Mucosa of gallbladder (tissue), 1 donor: ENCODE data around the gene NIBAN1. TPM values are rescaled to one million over a fixed set of nuclear protein-coding genes. Genes with fewer than 3 reads are reported as not detected.
"Not testable (repeated sequence)": the region's sequence is repeated elsewhere in the genome, so short reads cannot be mapped to it uniquely, and the experiment has no call there.

Experiments
- DNase-seq: peaks from one replicate; pipeline ENCODE4 v3.0.0-alpha.2; 2020; ENCODE audit warnings: low spot score
- total RNA-seq: library from RNA; stranded (reverse); gene quantifications from one replicate; pipeline ENCODE4 v1.2.1, GENCODE V29; 2021
- donor health status: DM: no; HTN: no; CAD: no.

NIBAN1 gene
- total RNA-seq, 1 donor from 2014 or later: 129 TPM

GRCh38 chr1:184972315-184973055 is 1.8 kb downstream of the NIBAN1 start:
- DNase-seq: no peak

DNA sequence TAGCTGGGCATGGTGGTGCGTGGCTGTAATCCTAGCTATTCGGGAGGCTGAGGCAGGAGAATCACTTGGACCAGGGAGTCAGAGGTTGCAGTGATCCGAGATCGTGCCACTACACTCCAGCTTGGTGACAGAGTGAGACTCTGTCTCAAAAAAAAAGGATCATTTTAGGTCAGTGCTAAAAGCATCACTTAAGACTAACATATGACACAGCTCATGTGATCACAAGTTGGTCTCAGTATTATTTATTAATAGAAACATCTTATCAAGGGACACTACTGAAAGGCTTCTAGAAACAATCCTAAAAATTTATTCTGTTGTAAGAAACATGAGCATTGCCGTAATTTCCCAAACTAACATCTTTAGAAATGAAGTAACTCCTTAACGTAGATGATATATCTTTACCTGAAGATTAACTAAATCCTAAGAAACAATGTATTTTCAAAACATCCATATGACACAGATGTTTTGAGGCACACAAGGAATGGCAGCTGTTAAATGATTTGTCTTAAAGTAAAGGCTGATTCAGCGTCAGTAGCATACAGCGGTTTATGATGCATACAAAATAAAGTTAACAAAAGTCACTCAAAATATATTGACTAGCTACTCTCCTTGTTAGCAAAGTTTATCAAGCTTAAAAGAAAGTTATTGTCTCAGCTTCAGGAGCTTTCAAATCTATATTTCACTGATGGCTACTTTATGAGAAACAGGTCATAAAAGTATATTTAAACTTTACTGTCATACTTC is 2.6 kb downstream of the NIBAN1 start:
- no peak for DNase-seq

GRCh38 chr1:184970691-184971161 is 3.6 kb downstream of the NIBAN1 start:
- DNase-seq: no peak

- DNase-seq: no peak
These were observed 7.3 kb downstream of the NIBAN1 start for GRCh38 chr1:184966989-184967388.

DNA sequence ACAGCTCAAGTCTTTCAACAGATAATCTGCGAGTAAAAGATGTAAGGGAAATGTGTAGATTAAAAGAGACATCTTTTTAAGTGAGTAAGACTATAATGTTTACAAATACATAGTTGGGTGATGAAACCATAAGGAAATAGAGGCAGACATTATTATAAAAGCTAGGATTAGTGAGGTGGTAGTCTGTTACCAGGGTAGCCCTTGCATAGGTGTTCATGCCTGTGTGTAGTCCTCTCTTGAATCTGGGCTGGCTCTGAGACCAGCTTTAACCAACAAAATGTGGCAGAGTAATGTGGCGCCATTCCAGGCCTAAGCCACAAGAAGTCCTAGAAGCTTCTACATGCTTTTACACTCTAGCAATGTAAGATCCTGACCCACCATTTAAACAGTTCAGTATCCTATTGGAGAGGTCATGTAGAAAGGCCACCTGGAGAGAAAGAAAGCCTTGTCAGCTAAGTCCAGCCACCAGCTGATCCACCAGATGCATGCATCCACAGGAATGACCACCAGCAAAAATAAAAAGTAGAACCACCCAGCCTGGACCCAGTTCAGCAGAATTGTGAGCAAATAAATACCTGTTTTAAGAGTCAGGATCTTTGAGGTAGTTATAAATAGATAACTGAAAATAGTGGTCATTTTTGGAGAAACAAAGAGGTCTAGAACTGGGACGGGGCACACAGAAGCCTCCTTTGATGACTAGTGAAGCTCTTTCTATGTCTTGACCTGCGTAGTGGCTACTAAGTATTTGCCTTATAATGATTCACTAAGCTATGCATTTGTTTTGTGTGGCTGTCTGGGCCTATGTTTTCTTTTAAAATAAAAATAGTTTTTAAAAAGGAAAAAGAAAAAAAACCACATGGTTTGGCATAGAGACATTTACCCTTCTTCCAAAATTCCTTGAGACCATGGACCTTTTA is 8.1 kb downstream of the NIBAN1 start:
- no peak for DNase-seq

DNA sequence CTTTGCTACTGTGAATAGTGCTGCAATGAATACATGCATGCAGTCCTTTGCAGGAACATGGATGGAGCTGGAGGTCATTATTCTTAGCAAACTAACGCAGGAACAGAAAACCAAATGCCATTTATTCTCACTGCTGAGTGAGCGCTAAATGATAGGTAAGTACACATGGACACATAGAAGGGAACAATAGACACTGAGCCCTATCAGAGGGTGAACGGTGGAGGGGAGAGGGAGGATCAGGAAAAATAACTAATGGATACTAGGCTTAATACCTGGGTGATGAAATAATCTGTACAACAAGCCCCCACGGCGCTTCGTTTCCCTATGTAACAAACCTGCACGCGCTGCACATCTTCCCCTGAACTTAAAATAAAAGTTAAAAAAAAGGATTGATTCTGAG is 8.9 kb downstream of the NIBAN1 start:
- DNase-seq: no peak

- DNase-seq: no peak
These were observed 14.7 kb downstream of the NIBAN1 start for GRCh38 chr1:184959626-184960025.

DNA sequence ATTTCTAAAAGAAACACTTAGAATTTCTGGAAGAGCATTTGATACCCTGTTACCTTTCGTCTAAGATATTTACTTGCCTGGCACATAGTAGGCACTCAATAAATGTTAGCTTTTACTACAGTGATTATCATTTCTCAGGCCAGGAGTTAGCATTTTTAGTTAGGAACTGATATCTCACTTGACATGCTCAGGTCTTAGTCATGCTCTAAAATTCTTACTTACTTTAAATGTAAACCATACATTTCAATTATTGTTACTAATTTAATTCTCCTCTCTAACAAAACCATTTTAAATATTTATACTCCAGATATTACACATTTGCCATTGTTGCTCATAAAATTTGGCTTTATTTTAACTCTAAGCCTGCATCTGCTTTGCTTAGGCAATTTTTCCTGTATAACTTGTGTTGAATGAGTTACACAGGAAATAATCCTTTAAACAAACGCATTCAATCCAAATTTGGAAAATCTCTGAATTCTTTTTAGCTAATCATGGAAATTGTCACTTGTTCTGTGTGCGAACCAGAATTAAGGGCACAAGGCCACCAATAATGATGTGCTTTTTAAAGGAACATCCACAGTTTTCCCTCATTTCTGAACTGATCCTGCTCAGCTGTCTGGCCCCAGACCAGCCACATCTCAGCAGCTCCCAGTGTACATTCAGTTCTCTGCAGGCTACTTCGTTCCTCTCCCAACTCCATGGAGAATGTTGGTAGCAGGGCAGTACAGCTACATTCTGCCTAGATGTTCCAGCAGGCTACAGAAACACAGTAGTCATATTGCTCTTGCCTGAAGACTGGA is 15.6 kb downstream of the NIBAN1 start:
- DNase-seq: peak; percentile 36

- DNase-seq: not testable (repeated sequence)
These were observed 16.4 kb downstream of the NIBAN1 start for GRCh38 chr1:184957901-184958300.

DNA sequence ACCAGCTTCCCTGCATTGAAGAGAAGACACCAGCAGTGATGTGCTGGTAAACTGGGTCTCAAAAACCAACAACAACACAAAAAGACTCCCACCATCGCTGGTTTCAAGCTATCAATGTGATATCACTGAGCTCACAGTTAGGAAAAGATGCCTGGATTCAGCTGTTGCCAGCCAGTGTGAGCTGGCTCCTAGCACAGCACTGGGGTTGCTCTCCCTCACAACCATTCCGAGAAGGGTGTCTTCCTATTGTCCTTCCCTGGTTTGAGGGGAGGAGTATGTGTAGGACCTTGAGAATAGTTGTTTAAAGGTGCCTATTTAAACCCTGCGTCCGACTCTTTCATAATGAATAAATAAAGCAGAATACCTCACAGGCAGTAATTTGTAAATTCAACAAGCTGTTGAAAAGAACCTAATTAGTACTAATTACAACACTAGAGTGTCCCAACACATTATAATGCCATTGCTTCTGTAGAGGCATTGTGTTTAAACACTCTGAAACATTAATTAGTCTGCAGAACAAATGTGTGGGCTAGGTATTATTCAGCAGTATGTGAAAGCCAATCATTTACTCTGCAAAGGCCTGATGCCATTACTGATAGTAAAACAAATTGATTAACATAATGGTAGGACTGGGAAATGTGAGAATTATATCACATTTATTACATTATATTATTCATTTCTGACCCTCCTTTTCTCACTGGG is 17.2 kb downstream of the NIBAN1 start:
- DNase-seq: no peak

DNA sequence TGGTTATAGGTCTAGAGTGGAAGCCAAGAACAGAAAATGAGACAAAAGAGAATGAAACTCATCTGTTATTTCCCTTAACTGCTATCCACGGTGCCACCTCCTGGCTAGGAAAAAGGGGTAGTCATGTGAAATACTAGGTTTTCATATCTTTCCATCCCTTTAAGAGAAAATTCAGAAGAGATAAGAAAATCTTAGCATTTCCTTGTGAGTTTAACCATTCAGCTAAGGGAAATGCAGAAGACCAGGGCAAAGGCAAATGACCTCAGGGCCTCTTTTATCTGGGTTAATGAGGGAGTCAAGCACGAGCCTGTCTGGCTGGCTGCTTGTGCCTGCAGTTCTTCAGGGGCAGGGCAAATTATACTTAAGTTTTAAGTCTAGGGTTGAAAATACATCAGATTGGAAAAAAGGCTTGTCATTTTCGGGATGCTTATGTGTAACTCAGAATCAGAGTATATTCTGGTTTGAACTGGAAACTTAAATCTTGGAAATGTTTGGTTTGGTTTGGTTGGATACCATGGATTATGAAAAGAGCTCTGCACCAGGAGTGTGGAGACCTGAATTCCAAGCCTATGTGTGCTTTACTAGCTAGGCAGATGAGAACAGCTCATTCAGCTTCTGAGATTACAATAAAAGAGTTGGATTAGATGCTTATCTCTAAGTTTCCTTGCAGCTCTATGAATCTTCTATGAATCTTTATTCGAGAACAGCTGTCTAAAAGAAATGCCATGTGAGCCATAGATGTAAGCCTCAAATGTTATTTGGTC is 19.9 kb downstream of the NIBAN1 start:
- DNase-seq: no peak

DNA sequence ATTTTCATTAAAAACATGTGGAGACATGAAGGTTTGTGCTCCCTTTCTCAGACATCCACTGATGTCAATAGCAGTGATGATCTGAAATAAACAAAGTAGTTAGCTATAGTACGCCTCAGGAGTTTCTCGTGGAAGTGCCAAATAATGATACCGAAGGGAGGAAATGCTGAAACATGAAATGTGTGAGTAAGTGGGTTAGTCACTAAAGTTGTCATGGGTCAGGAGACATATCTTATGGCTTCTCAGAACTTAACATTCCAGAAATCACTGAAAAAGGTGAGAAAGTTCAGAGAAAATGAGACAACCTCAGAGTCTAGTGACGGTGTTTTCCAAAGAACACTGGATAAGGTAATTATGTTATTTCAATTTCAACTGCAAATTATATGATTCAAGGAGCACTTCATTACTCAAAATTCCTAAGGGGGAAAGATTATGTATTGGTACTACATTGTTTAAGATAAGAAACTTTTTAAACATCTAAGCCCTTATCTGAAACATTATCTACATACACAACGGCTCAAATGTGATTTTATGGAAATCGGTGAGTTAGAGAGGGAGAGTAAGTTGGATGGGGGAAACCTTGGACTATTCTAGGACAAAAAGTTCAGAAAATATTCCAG is 20.6 kb downstream of the NIBAN1 start:
- DNase-seq: no peak

DNA sequence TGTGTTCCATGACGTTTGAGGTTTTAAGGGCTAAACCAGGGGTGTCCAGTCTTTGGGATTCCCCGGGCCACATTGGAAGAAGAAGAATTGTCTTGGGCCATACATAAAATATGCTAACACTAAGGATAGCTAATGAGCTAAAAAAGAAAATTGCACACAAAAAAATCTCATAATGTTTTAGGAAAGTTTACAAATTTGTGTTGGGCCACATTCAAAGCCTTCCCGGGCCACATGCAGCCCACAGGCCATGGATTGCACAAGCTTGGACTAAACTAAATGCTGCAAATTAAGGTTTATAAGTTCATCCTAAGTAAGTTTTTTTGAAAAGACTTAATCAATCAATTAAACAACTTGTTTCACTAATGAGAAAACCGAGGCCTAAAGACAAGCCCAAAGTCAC is 21.9 kb downstream of the NIBAN1 start:
- DNase-seq: no peak

DNA sequence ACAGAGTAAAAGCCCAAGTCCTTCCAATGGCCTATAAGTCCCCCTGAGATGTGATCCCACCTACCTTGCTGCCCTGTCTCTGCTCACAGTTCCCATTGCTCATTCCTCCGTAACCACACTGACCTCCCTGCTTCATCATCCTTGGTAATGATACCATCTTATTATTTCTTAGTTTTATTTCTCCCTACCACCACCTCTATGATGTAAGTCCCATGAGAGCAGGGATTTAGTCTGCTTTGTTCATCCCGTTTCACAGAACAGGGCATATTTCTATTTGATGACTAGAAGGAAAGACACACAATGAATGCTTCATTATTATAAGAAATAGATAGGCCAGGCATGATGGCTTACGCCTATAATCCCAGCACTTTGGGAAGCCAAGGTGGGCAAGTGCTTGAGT is 22.5 kb downstream of the NIBAN1 start:
- DNase-seq: no peak

GRCh38 chr1:184950906-184951305 is 23.4 kb downstream of the NIBAN1 start:
- DNase-seq: no peak

GRCh38 chr1:184950227-184950626 is 24.1 kb downstream of the NIBAN1 start:
- no peak for DNase-seq

DNA sequence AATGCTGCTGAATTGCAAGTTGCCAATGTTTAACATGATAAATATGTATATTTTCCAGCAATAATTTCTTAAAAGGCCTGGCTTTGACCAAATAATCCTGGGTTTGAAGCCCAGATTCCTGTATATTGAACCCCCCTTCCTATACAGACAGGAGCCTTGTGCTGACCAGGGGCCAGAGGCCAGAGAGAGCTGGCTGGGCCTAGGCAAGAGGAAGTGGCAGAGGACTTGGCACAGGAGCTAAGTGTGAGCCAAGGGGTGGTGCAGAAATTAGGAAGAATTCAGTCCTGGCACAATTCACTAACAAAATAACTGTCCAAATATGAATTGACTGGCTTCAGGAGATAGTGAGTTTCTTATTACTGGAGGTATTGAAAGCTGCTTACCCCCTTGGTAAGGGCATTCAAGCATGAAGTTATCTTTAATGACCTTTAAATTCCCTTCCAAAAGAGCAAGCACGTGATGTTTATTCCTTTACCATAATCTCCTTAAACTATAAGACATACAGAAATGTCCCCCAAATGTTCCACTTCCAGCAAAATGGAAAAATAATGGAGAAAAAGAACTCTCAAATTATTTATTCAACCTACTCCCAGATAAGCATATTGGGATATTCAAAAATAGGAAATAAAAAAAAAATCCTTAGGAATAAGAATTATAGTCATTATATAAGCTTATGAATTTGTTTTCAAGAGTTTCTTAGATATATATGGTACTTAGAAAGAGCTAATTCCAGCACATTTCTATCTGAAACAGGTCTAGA is 26.6 kb downstream of the NIBAN1 start:
- no peak for DNase-seq

- peak; percentile 27 for DNase-seq
These were observed 28.5 kb downstream of the NIBAN1 start for GRCh38 chr1:184945678-184946412.
